Hematopoietic multipotent progenitor cell treated with erythropoietin and hydrocortisone succinate and interleukin-3 and kit ligand, for 6 days (in vitro differentiated cells): ENCODE results near the gene IGSF9.
"Not testable (repeated sequence)": the region's sequence is repeated elsewhere in the genome, so short reads cannot be mapped to it uniquely, and the experiment has no call there.

Source experiments
- DNase-seq: peaks from one replicate; pipeline ENCODE4 v3.0.0-alpha.2; 2015

The IGSF9 gene

DNA sequence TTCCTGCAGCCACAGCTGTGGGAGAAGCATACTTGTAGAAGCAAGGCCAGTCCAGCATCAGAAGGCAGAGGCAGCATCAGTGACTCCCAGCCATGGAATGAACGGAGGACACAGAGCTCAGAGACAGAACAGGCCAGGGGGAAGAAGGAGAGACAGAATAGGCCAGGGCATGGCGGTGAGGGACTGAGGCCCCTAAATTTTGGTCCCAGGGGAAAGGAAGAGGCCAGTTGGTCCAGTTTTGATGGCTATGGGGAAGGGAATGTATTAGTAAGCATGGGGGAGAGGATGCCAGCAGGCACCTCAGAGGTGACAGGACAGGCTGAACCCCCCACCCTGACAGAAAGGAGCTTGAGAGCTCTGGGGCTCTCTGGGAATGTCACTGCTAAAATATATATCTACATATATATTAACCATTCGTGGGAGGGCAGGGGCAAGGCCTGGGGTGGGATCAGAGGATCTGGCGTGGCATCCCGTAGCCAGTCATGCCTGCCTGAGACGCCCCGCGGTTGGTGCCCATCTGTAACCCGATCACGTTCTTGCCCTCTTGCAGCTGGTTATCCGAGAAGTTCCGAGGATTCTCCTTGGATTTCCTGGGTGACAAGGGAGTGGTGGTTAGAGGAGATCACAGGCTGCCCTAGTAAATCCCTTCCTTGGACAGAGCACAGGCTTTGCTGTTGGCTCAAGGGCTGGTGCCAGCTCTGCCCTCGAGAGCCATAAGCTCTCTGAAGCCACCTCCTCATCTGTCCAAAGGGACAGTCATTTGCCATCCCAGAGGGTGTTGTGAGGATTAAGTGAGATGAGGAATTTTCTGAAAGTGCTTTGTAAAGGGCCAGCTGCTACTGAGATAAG lies 26.8 kb downstream of the IGSF9 start:
- DNase-seq = no peak

DNA sequence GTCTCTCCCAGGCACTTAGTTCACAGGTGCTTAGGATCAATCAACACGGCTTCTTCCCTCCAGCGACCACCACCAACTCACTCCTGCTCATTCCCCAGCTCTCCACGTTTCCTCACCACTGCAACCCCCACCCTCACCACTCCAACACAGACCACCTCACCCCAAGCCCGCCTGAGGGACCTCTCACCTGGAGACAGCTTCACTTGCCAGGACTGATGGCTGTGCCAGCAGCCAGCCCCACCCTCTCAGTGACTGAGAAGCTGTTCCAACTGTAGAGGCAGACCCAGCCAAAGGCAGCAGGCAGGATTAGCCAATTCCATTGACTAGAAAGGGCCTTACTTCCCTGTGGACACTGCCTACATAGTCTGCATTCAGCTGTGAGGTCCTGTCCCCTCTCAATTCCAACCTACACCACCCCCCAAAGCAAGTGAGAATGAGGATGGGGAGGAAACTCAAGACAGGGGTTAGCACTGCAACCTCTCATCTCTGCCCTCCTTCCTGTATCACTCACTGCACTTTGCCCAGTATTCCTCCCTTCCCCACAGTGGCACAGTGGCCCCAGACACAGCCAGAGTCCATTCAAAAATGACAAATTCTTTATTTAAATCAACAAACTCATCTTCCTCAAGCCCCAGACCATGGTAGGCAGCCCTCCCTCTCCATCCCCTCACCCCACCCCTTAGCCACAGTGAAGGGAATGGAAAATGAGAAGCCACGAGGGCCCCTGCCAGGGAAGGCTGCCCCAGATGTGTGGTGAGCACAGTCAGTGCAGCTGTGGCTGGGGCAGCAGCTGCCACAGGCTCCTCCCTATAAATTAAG lies 27.7 kb downstream of the IGSF9 start:
- no peak for DNase-seq

DNA sequence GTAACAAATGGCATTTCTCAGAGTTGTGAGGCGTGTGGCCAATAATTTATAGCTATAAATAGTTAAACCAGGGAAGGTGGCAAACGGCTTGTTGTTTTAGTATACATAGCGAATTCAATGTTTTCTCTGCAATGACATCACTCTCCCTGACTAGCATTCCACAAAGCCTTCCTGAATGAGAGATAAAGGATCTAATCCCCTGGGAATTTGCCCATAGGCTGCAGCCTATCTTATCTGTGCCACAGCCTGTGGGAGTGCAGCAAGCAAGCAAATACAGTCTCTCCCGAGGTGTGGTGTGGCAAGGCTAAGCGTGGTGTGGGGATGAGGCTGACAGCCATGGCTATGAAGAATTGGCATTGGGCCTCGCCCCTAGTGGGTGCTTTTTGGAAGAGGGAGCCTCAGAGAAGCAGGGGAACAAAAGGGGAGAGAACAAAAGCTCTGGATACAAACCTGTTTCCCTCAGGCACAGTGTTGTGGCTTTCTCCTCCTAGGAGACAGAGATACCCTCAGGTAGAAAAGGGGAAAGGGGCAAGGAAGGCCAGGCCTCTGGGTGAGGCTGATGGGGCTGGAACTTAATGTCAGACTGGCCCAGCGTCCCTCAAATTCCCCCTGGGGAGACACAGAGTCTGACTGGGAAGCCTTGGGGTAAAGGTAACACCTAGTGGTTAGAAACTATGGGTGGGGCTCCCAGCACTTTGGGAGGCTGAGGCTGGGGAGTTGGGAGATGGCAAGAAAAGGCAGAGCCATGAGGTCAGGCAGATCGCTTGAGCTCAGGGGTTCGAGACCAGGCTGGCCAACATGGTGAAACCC lies 29.0 kb downstream of the IGSF9 start:
- DNase-seq = peak; percentile 39

DNA sequence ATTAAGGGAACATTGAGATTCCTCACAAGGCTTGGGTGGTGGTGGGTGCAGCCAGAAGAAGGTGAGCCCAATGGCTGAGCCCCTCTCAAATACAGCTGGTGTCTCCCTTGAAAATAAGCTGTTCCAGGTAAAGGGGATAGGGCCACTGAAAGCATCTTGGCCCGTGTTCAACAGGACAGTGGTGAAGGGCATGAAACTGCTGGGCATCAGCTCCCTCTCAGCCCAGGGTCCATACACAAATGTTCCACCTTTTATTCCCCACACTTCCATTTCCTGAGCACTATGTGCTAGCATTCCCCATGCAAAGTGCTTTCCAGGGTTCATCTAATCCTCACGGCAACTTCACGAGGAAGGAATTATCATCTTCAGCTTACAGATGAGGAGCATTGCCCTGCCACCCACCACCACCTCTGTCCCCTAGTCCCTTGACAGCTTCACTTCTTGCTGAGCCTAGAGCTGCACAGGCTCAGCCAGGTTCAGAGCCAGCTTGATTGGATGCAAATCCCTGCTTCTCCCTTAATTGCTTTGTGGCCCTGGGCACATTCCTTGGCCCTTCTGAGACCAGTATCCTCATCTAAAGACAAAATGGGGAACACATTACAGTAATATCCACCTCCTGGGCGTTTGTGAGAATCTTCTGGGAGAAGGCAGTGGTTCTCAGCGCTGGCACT lies 29.7 kb downstream of the IGSF9 start:
- DNase-seq = no peak

DNA sequence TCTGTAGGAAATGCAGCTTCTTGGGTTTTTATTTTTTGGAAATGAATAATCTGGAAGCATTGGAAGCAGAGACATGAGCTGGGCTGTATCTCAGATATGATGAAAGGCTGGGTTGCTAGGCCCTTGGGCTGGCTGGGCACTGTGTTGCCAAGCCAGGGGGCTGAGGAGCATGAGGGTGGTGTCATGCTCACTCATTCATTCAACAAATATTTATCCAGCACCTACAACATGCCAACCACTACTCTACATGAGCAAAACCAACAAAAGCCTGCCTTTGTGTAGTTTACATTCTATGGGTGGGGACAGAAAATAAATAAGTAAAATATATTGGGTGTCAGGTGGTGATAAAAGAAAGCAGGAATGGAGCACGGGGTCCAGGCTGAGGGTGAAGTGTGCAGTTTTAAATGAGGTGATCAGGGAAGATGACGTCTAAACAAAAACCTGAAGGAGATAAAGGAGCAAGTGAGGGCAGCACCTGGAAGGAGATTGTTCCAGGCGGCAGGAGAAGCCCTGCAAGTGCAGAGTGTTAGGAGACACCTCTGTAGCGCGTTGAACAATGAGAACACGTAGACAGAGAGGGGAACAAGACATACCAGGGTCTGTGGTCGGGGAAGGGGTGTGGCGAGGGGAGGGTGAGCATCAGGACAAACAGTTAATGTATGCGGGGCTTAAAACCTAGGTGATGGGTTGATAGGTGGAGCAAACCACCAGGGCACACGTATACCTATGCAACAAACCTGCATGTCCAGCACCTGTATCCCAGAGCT lies 31.0 kb downstream of the IGSF9 start:
- DNase-seq = no peak

DNA sequence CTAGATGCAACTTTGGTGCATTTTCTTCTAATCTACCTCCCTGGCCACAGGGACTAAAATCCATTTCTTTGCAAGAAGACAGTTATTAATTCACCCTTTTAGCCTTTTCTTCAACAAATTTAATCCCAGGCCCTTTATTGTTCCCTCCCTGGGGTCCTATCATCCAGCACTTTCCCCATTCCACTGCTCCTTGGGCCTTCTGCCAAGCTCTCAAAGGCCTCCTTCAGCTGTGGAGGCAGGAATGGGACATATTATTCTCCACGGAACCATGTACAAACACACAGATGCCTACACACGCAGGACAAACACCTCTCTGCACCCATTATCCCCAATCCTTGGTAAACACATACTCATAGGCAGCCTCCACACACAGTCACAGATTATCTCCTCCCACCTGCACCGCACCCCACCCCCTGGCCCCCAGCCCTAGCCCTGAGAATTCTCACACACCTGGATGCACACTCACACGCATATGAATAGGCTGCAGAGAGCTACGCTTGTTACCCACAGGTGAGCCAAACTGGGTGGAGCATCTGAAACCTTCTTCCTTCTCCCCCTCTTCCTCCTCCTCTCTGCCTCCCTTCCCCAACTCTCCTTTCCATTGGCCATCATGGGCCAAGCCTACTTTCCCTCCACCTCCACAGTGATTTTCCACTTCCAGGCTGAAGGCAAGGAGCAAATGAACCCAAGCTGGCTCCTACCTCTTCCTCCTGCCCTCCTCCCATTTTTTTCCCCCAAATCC lies 31.8 kb downstream of the IGSF9 start:
- no peak for DNase-seq

DNA sequence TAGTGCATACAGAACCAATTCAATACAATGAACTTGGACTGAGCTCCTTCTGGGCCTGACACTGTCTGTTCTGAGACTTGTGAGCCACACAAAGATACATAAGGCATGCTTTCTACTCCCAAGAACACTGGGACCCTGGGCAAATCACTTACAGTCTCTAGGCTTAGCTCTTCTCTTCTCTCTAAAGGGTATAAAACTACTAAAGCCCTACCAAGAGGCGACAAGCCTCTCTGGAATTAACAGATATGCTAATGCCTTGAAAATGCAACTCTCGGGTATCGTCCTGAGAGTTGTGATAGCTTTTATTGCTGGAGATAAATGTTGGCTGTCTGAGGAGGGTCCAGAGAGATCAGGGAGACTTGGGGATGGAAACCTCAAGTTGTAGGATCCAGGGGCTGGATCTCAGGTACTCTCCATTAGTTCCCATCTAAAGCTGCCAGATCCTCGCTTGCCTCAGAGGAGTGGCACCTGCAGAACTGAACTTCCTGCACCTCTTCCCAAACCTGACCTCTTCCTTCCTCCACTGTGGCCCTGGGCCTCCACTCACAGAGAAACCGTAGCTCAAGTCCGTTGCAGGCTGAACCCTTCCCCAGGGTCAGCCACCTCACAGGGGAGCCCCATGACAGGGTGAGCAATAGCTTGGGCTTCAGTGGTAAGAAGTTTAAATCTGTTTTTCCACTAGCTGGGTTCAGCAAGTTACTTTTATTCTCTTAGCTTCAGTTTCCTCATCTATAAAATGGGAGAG lies 33.9 kb downstream of the IGSF9 start:
- peak; percentile 53 for DNase-seq

DNA sequence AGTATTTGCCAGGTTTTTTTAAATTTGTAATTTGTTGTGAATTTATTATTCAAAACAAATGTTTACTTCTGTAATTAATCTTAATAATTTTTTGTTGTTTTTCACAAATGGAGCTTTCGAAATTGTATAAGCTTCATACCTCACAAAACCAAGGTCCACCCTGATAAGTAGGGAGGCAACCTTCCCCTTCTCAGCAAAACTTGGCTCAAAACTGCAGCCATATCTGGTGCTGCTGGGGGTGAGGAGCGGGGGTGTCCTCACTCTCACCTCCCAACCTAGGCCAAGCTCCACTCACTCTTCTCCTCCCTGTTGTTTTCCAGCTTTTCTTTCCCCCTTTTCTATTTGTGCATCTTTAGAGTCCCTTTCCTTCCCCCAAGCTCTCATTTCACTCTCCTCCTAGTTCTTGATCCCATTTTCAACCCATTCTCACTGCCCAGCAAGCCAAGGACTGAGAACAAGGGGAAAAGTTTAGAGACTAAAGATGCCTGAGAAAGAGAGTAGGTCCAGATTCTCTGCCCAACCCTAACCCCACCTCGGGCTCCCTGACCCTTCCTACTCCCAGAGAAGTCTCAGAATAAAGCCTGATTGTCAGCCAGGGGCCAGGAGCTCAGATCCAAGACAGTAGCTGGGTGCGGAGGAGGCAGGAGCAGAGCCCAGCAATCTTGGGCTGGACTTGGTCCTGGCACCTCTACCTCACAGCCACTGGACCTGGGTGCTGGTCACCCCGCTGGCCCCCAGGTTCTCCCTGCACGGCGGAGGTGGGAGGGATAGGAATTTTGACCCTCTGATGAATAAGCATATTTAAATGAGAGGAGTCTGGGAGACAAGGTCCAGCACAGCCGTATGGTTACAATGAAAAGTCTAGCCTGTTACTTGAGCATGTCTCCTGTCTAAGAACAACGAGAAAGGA lies 37.1 kb downstream of the IGSF9 start:
- peak; percentile 77 for DNase-seq

DNA sequence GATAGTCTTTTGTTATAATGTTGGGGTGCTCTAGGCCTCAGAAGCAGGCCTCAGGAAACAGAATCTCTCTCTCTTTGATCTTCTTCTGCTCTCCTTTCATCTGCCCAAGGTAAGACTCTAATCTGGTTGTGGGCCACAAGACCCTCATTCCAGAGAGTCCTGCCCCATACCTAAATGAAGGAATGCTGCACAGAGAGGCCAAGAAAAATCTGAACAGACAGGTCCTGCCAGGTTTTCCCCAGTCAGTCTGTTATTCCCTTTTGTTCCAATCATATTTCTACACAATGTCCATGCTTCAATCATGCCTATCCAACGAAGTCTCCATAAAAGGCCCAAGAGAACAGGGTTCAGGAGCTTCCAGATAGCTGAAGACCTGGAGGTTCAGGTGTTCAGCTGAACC lies 38.5 kb downstream of the IGSF9 start:
- DNase-seq = no peak

DNA sequence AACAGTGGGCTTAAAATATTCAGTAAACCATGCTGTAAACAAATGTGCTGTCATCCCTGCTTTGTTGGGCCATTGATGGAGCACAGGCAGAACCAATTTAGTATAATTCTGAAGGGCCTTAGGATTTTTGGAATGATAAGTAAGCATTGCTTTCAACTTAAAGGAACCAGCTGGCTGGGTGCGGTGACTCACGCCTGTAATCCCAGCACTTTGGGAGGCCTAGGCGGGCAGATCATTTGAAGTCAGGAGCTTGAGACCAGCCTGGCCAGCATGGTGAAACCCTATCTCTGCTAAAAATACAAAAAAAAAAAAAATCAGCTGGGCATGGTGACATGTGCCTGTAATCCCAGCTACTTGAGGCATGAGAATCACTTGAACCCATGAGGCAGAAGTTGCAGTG lies 41.4 kb downstream of the IGSF9 start:
- not testable (repeated sequence) for DNase-seq

DNA sequence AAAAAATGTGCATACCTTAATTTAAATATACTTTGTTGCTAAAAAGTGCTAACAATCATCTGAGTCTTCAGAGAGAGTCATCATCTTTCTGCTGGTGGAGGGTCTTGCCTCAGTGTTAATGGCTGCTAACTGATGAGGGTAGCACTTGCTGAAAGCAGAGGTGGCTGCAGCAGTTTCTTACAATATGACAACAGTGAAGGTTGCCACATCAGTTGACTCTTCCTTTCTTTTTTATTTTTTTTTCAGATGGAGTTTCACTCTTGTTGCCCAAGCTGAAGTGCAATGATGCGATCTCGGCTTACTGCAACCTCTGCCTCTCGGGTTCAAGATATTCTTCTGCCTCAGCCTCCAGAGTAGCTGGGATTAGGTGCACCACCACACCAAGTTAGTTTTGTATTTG lies 42.9 kb downstream of the IGSF9 start:
- no peak for DNase-seq

DNA sequence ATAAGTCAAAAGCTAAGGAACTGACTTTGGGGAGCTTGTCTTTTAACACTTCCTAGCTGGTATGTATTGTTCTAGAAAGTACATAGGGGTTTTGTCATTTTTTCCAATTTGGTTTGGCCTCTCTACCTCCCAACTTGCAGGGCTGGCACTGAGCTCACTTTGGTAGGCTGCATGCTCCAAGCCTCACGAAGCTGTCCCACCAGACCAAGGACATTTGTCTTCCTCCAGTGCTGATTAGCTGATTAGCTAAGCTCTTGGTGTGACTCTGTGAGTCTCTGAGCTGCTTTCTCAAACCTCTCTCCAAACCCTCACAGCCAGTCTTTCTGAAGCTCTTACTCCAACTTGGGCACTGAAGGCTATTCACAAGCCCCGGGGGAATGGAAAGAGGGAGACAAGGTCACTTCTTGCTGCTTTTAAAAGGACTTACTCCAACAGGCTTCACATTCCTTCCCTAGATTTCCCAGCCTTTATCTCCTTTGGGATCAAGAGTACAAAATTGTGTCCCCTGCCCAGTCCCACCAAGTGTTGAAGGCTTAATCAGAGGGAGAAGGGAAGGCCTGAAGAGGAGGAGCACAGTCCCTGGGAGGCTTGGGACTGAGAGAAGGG lies 44.6 kb downstream of the IGSF9 start:
- DNase-seq = peak; percentile 54

DNA sequence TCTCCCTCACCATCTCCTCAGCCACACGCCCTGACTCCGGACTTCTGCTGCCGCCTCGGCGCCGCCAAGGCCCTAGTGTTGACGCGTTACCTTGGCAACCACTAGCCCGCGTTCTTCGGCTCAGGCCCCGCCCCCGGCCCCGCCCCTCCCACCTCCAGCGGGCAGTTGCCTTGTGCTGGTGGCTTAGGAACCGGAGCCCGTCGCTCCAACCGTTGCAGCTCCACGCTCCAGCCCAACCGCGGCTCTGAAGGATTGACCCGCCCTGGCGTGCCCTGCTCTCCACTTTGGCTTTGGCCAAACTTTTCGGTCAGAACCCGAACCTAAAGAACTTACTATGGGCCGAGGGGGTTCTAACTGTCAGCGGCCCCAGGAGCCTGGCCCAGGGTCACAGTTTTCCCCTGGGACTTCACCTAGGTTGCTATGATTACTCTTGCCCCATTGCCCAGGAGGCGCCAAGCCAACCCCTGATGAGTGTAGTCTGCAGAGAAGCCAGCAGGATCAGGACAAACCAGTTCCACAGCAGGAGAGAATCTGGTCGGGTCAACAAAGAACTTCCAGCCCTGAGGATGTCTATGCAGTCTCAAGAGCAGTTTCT lies 45.2 kb downstream of the IGSF9 start, which contains the start of gene CFAP45:
CFAP45 (minus strand) TSS at position 80 of the 595 bp plus-strand sequence; CDS start at position 13, 67 bp downstream.
- peak; percentile 93 for DNase-seq

DNA sequence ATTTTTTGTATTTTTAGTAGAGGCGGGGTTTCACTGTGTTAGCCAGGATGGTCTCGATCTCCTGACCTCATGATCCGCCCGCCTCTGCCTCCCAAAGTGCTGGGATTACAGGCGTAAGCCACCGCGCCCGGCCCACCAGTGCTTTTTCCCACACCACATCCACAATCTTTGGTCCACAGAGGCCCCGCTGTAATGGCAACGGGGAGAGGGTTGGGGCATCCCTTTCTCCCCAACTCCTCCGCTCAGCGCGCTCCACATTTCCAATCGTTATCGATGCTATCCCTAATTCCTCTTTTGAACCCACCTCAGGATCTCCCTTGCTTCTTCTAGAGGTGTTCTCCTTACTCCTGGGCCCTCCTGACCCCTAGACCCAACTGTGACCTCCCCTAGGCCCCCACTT lies 45.8 kb downstream of the IGSF9 start:
- not testable (repeated sequence) for DNase-seq

DNA sequence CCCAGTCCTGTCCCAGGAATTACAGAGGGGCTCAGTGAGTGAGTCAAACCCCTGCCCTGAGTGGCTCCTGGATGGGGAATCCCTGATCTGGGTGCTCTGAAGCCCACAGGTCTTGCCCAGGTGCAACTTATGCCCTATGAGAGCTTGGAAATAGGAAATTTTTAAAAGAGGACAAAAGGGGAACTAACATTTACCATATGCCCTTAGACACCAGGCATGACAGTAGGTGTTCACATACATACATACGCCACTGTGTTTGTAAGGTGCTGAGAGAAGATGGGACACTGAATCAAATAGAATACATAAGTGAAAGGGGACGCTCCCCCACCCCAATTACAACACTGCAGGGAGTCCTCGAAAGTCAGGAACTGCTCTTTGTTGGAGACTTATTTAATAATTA lies 46.9 kb downstream of the IGSF9 start:
- DNase-seq = no peak

DNA sequence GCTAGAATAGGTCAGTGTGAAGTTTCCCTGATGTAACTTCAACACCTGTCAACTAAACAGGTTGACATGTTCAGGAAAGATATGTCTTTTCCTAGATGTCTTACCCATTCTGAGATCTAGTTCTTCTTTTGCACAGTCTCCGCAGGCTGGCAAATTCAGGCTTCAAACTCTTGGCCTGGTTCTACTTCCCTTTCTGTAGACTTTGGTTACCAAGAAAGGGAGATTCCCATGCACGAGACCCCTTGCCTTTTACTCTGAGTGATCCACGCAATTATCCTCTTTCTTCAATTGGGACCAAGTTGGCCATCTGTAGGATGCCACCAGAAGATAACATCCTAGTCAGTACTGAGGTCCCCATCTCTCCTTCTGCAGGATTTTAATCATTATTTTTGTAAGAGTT lies 47.5 kb downstream of the IGSF9 start:
- DNase-seq = no peak

DNA sequence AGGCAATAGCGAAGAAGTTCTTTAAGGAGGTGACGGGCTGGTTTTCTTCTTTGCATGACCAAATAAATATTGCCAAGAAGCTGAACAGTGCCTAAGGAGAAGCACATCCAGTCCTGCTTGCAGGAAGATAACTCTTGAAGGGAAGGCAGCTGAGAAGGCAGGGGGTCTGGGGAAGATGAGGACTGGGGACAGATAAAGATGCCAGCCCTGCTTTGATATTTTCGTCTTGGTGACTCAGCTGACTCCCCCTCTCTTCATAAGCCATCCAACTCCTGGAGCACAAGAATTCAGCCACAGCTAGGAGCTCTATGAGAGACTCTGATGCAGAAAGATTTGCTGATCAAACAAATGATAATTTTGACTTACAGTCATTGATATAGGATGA lies 48.9 kb downstream of the IGSF9 start:
- DNase-seq = peak; percentile 27

DNA sequence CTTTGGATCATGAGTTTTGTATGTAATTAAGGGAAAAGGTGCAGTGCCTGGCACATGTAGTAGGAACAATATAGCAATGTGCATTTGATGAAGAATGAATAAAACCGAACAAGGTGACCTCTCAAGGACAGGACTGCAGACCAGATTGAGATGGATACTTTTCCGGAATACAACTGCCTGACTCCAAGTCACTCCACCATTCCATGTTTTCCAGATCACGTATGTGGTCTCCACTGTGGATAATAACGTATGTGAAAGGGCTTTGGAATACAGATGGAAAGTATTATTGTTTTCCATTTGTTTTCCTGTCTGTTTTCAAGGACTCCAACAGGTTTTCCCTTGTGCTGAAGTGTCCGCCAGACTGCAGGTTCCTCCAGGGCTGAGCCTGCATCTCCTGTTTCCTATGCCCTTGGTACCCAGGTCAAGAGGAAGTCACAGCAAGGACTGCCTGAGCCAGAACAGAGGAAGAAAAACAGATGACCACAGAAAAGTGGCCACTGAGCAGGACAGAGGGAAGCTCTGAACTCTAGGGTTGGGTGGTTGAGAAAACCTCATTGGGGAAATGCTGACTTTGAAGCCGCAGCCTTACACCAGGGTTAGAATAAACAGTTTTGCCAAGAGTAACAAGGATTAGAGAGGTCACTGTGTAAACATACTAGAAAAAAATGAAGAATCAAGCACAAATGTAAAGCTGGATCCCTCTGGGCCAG lies 49.4 kb downstream of the IGSF9 start:
- no peak for DNase-seq
